Anterior cingulate cortex (tissue), 58 donors: Measurements from ENCODE around the gene CHST9.
"Not testable (repeated sequence)": the region's sequence is repeated elsewhere in the genome, so short reads cannot be mapped to it uniquely, and the experiment has no call there.

ENCODE experiments used
- DNase-seq, 58 donors: peaks; one replicate each; lab custom pipeline; 2025; lab: John Stamatoyannopoulos, UW

Gene CHST9

GRCh38 chr18:26943906-26944305 lies 241.2 kb downstream of the CHST9 start:
- DNase-seq, result no peak

GRCh38 chr18:26941584-26941983 lies 243.5 kb downstream of the CHST9 start:
- peak in 23 of 58 donors; percentile 3 to 72 (median 20) for DNase-seq

GRCh38 chr18:26940744-26941398 lies 244.2 kb downstream of the CHST9 start:
- no peak for DNase-seq

GRCh38 chr18:26931659-26932058 lies 253.4 kb downstream of the CHST9 start:
- no peak for DNase-seq

GRCh38 chr18:26930630-26931029 lies 254.5 kb downstream of the CHST9 start:
- DNase-seq, result no peak

GRCh38 chr18:26928670-26929313 lies 256.3 kb downstream of the CHST9 start:
- DNase-seq, result no peak

- not testable (repeated sequence) for DNase-seq
Measured at GRCh38 chr18:26927822-26928221, 257.3 kb downstream of the CHST9 start.

- DNase-seq, result no peak
Measured at GRCh38 chr18:26926066-26926675, 258.9 kb downstream of the CHST9 start.

- DNase-seq, result no peak
Measured at GRCh38 chr18:26925313-26925712, 259.8 kb downstream of the CHST9 start.

- no peak for DNase-seq
Measured at GRCh38 chr18:26922313-26922712, 262.8 kb downstream of the CHST9 start.

GRCh38 chr18:26920644-26921043 lies 264.5 kb downstream of the CHST9 start:
- no peak for DNase-seq

GRCh38 chr18:26919627-26920026 lies 265.5 kb downstream of the CHST9 start:
- DNase-seq, result no peak

- no peak for DNase-seq
Measured at GRCh38 chr18:26919201-26919600, 265.9 kb downstream of the CHST9 start.

- DNase-seq, result no peak
Measured at GRCh38 chr18:26911840-26912239, 273.3 kb downstream of the CHST9 start.

GRCh38 chr18:26909599-26910290 lies 275.4 kb downstream of the CHST9 start:
- peak in 45 of 58 donors; percentile 2 to 76 (median 31) for DNase-seq

- DNase-seq, result peak in 34 of 58 donors; percentile 1 to 76 (median 20)
Measured at GRCh38 chr18:26908906-26909305, 276.2 kb downstream of the CHST9 start.

GRCh38 chr18:26902291-26902690 lies 282.8 kb downstream of the CHST9 start:
- DNase-seq, result peak in 44 of 58 donors; percentile 2 to 88 (median 46)

- no peak for DNase-seq
Measured at GRCh38 chr18:26901020-26901419, 284.1 kb downstream of the CHST9 start.

GRCh38 chr18:26894426-26894825 lies 290.7 kb downstream of the CHST9 start:
- peak in 1 of 58 donors; percentile 70 for DNase-seq

- DNase-seq, result peak in 35 of 58 donors; percentile 1 to 73 (median 23)
Measured at GRCh38 chr18:26893996-26894395, 291.1 kb downstream of the CHST9 start.

- DNase-seq, result no peak
Measured at GRCh38 chr18:26888259-26888658, 296.8 kb downstream of the CHST9 start.
